ENCODE measurements around the gene SGCE. TPM values are rescaled to one million over a fixed set of nuclear protein-coding genes. Genes with fewer than 3 reads are reported as not detected.

SGCE gene
- total RNA-seq, 1 donor from 2014 or later = 169 TPM

DNA sequence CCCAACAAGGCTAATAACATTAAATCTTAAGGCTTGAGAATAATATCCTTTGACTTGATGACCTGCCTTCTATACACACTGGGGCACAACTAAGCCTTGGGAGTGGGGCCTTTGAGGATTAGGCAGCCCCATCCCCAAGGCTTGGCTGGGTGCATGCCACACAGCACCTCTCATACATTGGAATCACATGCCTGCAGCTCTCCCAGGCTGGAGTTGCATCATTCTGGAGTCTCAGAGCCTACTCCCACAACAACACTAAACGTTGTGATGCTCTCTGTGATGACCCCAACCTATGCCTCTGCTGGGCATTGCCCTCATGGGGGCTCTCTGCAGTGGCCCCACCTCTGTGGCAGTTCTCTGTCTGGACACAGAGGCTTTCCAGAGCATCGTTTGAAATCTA lies 31.9 kb upstream of the SGCE start:
- H2AFZ ChIP-seq (replicated peaks) = no peak overlapping the region
- H3K9me3 Mint-ChIP-seq = peaks cover 2% of the 10 kb centered on the region
- H3K9me3 ChIP-seq (ENCODE audit: low read depth) = no peaks in the 10 kb centered on the region
- H3K4me1 ChIP-seq = peaks cover 6% of the 10 kb centered on the region
- no peaks in the 10 kb centered on the region for H3K27me3 ChIP-seq
- TF ChIP-seq EZH2 (IDR thresholded peaks at IDR 0.05) (no peak), CTCF (IDR thresholded peaks at IDR 0.05) (no peak)
- no peak overlapping the region for H3K4me3 Mint-ChIP-seq
- H3K79me2 ChIP-seq (ENCODE audit: low read depth) = no peaks in the 10 kb centered on the region
- no peak overlapping the region for H3K9ac ChIP-seq
- H3K27ac Mint-ChIP-seq = no peak overlapping the region
- no peaks in the 10 kb centered on the region for H3F3A ChIP-seq (ENCODE audit: low read depth)
- no peaks in the 10 kb centered on the region for H3K36me3 ChIP-seq
- H3K27me3 Mint-ChIP-seq (ENCODE audit: insufficient read depth, low read depth) = peaks cover 3% of the 10 kb centered on the region
- H3K4me3 ChIP-seq = no peak overlapping the region
- no peak for DNase-seq (ENCODE audit: low spot score)
- no peak overlapping the region for H3K4me2 ChIP-seq
- H4K20me1 ChIP-seq (ENCODE audit: low read depth) = no peaks in the 10 kb centered on the region
- H3K4me1 Mint-ChIP-seq = peaks cover 6% of the 10 kb centered on the region
- peaks cover 3% of the 10 kb centered on the region for H3K36me3 Mint-ChIP-seq
- H3K27ac ChIP-seq = no peak overlapping the region

GRCh38 chr7:94687076-94687475 lies 31.1 kb upstream of the SGCE start:
- Histone ChIP-seq H2AFZ (replicated peaks) (no peak overlapping the region), H3K4me1 (no peaks in the 10 kb centered on the region), H3K9ac (no peak overlapping the region), H3F3A (ENCODE audit: low read depth) (no peaks in the 10 kb centered on the region), H3K79me2 (ENCODE audit: low read depth) (no peaks in the 10 kb centered on the region), H3K4me3 (no peak overlapping the region), H3K4me2 (no peak overlapping the region), H3K27me3 (no peaks in the 10 kb centered on the region), H3K9me3 (ENCODE audit: low read depth) (no peaks in the 10 kb centered on the region), H3K27ac (no peak overlapping the region), H4K20me1 (ENCODE audit: low read depth) (no peaks in the 10 kb centered on the region), H3K36me3 (no peaks in the 10 kb centered on the region)
- TF ChIP-seq EZH2 (IDR thresholded peaks at IDR 0.05) (no peak), CTCF (IDR thresholded peaks at IDR 0.05) (no peak), EZH2phosphoT487 (IDR thresholded peaks at IDR 0.05) (no peak)
- Mint-ChIP-seq H3K27me3 (ENCODE audit: insufficient read depth, low read depth) (peaks cover 3% of the 10 kb centered on the region), H3K4me1 (peaks cover 6% of the 10 kb centered on the region), H3K27ac (no peak overlapping the region), H3K36me3 (peaks cover 3% of the 10 kb centered on the region), H3K9me3 (peaks cover 2% of the 10 kb centered on the region), H3K4me3 (no peak overlapping the region)
- DNase-seq (ENCODE audit: low spot score) = no peak

- no peaks in the 10 kb centered on the region for H3K27me3 ChIP-seq
- H3K36me3 Mint-ChIP-seq = peaks cover 4% of the 10 kb centered on the region
Measured at GRCh38 chr7:94683066-94683465, 27.1 kb upstream of the SGCE start.

More at GRCh38 chr7:94683066-94683465, 27.1 kb upstream of the SGCE start:
- no peak overlapping the region for H3K27ac Mint-ChIP-seq
- no peak overlapping the region for H3K4me2 ChIP-seq
- no peaks in the 10 kb centered on the region for H3K79me2 ChIP-seq (ENCODE audit: low read depth)
- no peak overlapping the region for H2AFZ ChIP-seq (replicated peaks)
- H3K4me1 ChIP-seq = peaks cover 3% of the 10 kb centered on the region
- H3K9ac ChIP-seq = no peak overlapping the region
- no peaks in the 10 kb centered on the region for H3K36me3 ChIP-seq
- H4K20me1 ChIP-seq (ENCODE audit: low read depth) = no peaks in the 10 kb centered on the region
- DNase-seq (ENCODE audit: low spot score) = no peak
- no peak overlapping the region for H3K27ac ChIP-seq
- no peak overlapping the region for H3K4me3 ChIP-seq
- H3K9me3 ChIP-seq (ENCODE audit: low read depth) = no peaks in the 10 kb centered on the region
- H3K4me3 Mint-ChIP-seq = no peak overlapping the region
- H3K9me3 Mint-ChIP-seq = peaks cover 2% of the 10 kb centered on the region
- H3K27me3 Mint-ChIP-seq (ENCODE audit: insufficient read depth, low read depth) = peaks cover 3% of the 10 kb centered on the region
- no peaks in the 10 kb centered on the region for H3F3A ChIP-seq (ENCODE audit: low read depth)
- peaks cover 6% of the 10 kb centered on the region for H3K4me1 Mint-ChIP-seq
- TF ChIP-seq EZH2 (IDR thresholded peaks at IDR 0.05) = no peak
- TF ChIP-seq CTCF (IDR thresholded peaks at IDR 0.05) = no peak
- TF ChIP-seq EZH2phosphoT487 (IDR thresholded peaks at IDR 0.05) = no peak

All from neural progenitor cell (in vitro differentiated cells).